ENCODE results near the gene SYP. TPM values are rescaled to one million over a fixed set of nuclear protein-coding genes. Genes with fewer than 3 reads are reported as not detected.
A peak's percentile ranks its signal among the peaks of the same experiment; 100 is the strongest.

The SYP gene
- total RNA-seq, 1 donor from 2014 or later = 2.3 TPM

- no peak for TF ChIP-seq CTCF (IDR thresholded peaks at IDR 0.05)
- Mint-ChIP-seq H3K27me3 (ENCODE audit: unreplicated experiment) (no peaks in the 10 kb centered on the region), H3K4me1 (ENCODE audit: unreplicated experiment) (peaks cover 22% of the 10 kb centered on the region), H3K27ac (ENCODE audit: unreplicated experiment) (no peak overlapping the region), H3K9me3 (ENCODE audit: unreplicated experiment) (no peaks in the 10 kb centered on the region), H3K36me3 (ENCODE audit: unreplicated experiment) (peaks cover 2% of the 10 kb centered on the region), H3K4me3 (ENCODE audit: unreplicated experiment) (no peak overlapping the region)
- DNase-seq (ENCODE audit: extremely low spot score, unreplicated experiment) = no peak
These were observed 11.4 kb downstream of the SYP start for GRCh38 chrX:49188468-49189076.

- no peak for DNase-seq (ENCODE audit: extremely low spot score, unreplicated experiment)
- no peaks in the 10 kb centered on the region for H3K9me3 Mint-ChIP-seq (ENCODE audit: unreplicated experiment)
- no peak overlapping the region for H3K27ac Mint-ChIP-seq (ENCODE audit: unreplicated experiment)
These were observed 12.5 kb downstream of the SYP start for GRCh38 chrX:49187526-49187925.

GRCh38 chrX:49187028-49187394, 13.0 kb downstream of the SYP start:
- DNase-seq (ENCODE audit: extremely low spot score, unreplicated experiment) = no peak
- Mint-ChIP-seq H3K9me3 (ENCODE audit: unreplicated experiment) (no peaks in the 10 kb centered on the region), H3K4me1 (ENCODE audit: unreplicated experiment) (peaks cover 22% of the 10 kb centered on the region), H3K4me3 (ENCODE audit: unreplicated experiment) (peak overlapping the region; percentile 62), H3K27me3 (ENCODE audit: unreplicated experiment) (no peaks in the 10 kb centered on the region), H3K36me3 (ENCODE audit: unreplicated experiment) (peaks cover 2% of the 10 kb centered on the region), H3K27ac (ENCODE audit: unreplicated experiment) (peak overlapping the region; percentile 27)
- no peak for TF ChIP-seq CTCF (IDR thresholded peaks at IDR 0.05)

More at GRCh38 chrX:49187526-49187925, 12.5 kb downstream of the SYP start:
- no peak for TF ChIP-seq CTCF (IDR thresholded peaks at IDR 0.05)
- peaks cover 2% of the 10 kb centered on the region for H3K36me3 Mint-ChIP-seq (ENCODE audit: unreplicated experiment)
- H3K27me3 Mint-ChIP-seq (ENCODE audit: unreplicated experiment) = no peaks in the 10 kb centered on the region
- H3K4me1 Mint-ChIP-seq (ENCODE audit: unreplicated experiment) = peaks cover 22% of the 10 kb centered on the region
- no peak overlapping the region for H3K4me3 Mint-ChIP-seq (ENCODE audit: unreplicated experiment)

- Mint-ChIP-seq H3K27me3 (ENCODE audit: unreplicated experiment) (no peaks in the 10 kb centered on the region), H3K4me3 (ENCODE audit: unreplicated experiment) (peak within 1 kb of the TSS; percentile 62), H3K27ac (ENCODE audit: unreplicated experiment) (peak within 1 kb of the TSS; percentile 68), H3K4me1 (ENCODE audit: unreplicated experiment) (peaks cover 21% of the 10 kb centered on the region), H3K36me3 (ENCODE audit: unreplicated experiment) (peaks cover 2% of the 10 kb centered on the region), H3K9me3 (ENCODE audit: unreplicated experiment) (no peaks in the 10 kb centered on the region)
- DNase-seq (ENCODE audit: extremely low spot score, unreplicated experiment) = no peak
- TF ChIP-seq CTCF (IDR thresholded peaks at IDR 0.05) = peak; percentile 26
These were observed 13.6 kb downstream of the SYP start, which contains the start of gene PRICKLE3 for GRCh38 chrX:49186125-49187027. Gene PRICKLE3 (minus strand): TSS chrX:49186373. CDS start chrX:49186297, 76 bp downstream.

All from osteocyte (in vitro differentiated cells).